Midbrain (tissue), 1 donor: ENCODE data around the gene ZBTB20.

Experiments
- DNase-seq: peaks from one replicate; lab custom pipeline; 2025; lab: John Stamatoyannopoulos, UW

The ZBTB20 gene

GRCh38 chr3:114469070-114469469 lies 678.0 kb downstream of the ZBTB20 start:
- DNase-seq = no peak

GRCh38 chr3:114466816-114467215 lies 680.3 kb downstream of the ZBTB20 start:
- no peak for DNase-seq

GRCh38 chr3:114466251-114466650 lies 680.8 kb downstream of the ZBTB20 start:
- DNase-seq = no peak

GRCh38 chr3:114464548-114464947 lies 682.5 kb downstream of the ZBTB20 start:
- no peak for DNase-seq

- DNase-seq = no peak
Observed at GRCh38 chr3:114462750-114463149, 684.3 kb downstream of the ZBTB20 start.

GRCh38 chr3:114460459-114460858 lies 686.6 kb downstream of the ZBTB20 start:
- no peak for DNase-seq

GRCh38 chr3:114456742-114457141 lies 690.3 kb downstream of the ZBTB20 start:
- no peak for DNase-seq

GRCh38 chr3:114455432-114455831 lies 691.7 kb downstream of the ZBTB20 start:
- no peak for DNase-seq

GRCh38 chr3:114454551-114455251 lies 692.4 kb downstream of the ZBTB20 start:
- peak; percentile 79 for DNase-seq

- no peak for DNase-seq
Observed at GRCh38 chr3:114453361-114453780, 693.7 kb downstream of the ZBTB20 start.

GRCh38 chr3:114452937-114453336 lies 694.2 kb downstream of the ZBTB20 start:
- DNase-seq = peak; percentile 46

GRCh38 chr3:114452256-114452655 lies 694.8 kb downstream of the ZBTB20 start:
- peak; percentile 69 for DNase-seq

- peak; percentile 69 for DNase-seq
Observed at GRCh38 chr3:114451561-114452018, 695.5 kb downstream of the ZBTB20 start.

GRCh38 chr3:114451051-114451451 lies 696.0 kb downstream of the ZBTB20 start:
- DNase-seq = peak; percentile 62

GRCh38 chr3:114450008-114450596 lies 697.0 kb downstream of the ZBTB20 start:
- no peak for DNase-seq

- DNase-seq = peak; percentile 52
Observed at GRCh38 chr3:114449271-114450007, 697.6 kb downstream of the ZBTB20 start.

- peak; percentile 44 for DNase-seq
Observed at GRCh38 chr3:114447950-114448479, 699.1 kb downstream of the ZBTB20 start.

- DNase-seq = peak; percentile 44
Observed at GRCh38 chr3:114447545-114447944, 699.5 kb downstream of the ZBTB20 start.

GRCh38 chr3:114446600-114446999 lies 700.5 kb downstream of the ZBTB20 start:
- peak; percentile 43 for DNase-seq

GRCh38 chr3:114445233-114445632 lies 701.9 kb downstream of the ZBTB20 start:
- no peak for DNase-seq

GRCh38 chr3:114444216-114444615 lies 702.9 kb downstream of the ZBTB20 start:
- no peak for DNase-seq

GRCh38 chr3:114442246-114442645 lies 704.8 kb downstream of the ZBTB20 start:
- DNase-seq = no peak

- peak; percentile 10 for DNase-seq
Observed at GRCh38 chr3:114441386-114441785, 705.7 kb downstream of the ZBTB20 start.
